GM18520 (cell line): ENCODE data around the gene ARL15.

Source experiments
- ATAC-seq: cut with Tn5 transposase; IDR thresholded peaks from one replicate; pipeline ENCODE4 v1.9.1; 2021; ENCODE audit not compliant: unreplicated experiment

ARL15 gene

DNA sequence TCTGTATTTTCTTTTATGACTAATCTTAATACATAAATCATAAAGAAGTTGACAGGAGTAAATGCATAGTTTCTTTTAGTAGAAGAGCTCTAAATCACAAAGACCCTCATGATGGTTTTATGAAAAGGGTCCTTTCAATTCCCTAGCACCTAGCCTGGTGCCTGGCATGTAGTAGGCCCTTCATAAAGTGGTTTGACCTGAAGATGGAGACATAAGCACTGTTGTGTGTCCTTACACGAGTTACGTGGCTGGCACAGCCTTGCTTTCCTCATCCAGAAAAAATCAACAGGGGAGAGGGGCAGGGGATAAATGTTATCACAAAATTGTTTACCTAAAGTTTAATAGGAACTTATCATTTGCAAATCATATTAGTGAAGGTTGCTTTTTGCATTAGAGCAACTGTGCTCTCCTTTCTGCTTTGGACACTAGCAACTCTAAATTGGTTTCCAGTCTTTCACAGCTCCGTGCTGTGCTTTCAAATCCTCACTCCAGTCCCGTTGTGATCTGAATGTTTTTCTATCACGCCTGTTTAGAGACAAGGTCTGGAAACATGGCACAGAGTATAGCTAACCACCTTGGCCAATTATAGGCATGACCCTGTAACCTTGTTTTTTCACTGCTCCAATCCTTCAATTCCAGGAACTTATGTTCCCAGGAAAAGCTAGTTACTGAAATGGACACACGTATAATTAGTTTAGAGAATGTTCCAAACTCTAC lies 55.7 kb downstream of the ARL15 start:
- ATAC-seq: no peak

DNA sequence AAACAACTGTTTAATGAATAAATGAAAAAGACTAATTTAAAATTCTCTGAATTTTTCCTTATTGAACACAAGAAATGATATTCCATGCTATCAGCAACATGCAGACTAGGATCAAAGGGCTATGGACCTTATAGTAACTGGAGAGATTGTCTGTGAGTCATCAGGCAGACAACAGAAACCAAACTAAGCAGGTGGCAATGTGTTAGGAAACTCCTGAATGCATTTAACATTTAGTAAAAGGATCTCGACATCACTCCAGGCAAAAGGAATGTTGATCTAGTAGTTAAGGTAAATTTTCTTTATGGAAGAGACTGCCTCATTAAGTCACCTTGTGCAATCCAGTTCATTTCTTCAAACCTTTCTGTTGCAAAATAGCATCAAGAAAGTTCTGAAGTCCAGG lies 58.4 kb downstream of the ARL15 start:
- ATAC-seq: no peak

DNA sequence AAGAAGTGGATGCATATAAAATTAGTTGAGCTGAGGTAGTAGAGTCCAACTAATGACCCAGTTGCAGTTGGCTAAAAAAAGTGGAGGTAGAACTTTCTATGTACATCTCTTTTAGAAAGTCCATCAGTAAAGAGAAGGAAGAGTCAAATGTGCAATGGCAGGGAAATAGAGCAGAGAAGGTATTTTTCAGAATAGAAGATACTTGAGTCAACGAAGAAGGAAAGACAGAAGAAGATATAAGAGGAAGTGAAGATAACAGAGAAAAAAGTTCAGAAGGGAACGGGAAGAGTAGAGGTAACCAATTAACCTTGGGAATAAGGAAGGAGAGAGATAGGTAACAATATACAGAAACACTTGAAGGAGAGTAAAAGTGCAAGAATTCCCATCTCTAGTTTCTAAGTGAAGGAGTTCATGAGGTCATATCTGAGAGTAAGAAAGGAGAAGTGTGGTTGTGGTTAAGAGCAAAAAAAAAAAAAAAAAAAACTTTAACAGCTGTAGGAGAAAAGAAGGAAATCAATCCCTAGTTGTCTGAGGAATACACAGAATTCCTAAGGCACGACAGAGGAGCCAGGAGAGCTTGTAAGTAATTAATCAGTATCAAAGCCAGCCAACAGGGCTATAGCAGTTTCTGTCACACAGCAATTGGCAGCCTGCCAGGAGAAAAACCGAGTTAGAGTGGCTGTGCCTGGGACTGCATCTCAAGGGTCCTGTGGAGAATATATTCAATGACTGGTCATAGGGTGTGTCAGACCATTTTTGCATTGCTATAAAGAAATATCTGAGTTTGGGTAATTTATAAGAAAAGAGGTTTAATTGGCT lies 61.0 kb downstream of the ARL15 start:
- ATAC-seq: no peak

DNA sequence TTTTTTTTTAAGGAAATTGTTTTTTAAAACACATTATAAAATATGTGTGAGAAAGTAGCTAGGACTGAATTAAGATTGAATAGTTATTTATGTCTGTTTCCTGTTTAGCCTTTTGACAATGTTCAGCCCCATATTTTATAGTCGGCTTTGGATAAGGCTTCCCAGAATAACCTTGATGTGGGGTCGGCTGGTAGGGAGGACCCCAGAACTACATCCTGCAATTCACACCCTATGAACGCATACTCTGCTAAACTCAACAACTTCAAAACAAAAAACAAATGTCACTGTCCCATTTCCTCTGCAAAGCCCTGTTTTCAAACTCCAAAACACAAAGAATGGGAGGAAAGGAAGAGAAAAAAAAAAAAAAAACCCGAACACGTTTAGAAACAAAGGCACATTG lies 63.1 kb downstream of the ARL15 start:
- ATAC-seq: no peak

DNA sequence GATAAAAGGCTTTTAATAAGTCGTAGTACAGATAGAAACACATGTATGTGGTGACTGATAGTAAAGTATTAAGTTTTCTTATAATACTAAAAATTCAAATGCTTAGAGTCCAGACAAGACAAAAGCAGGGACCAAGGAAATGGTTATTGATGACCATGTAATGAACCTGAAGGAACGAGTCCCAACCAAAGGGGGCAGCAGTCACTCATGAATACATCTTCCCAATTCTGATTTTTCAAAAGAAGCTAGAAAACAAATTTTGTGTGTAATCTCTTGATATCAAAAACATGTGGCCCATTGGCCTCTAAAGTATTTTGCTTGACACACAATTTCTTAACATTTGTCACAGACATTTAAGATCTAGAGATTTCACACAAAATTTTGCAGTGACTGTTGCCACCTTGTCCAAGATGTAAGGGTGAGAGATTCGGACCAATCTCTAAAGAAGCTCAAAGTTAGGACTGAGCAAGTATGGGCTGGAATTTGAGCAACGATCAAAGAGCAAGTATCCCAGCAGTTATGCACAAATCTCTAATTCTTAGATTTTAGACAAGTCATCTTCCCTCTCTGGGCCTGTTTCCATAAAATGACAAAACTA lies 66.8 kb downstream of the ARL15 start:
- ATAC-seq: no peak

DNA sequence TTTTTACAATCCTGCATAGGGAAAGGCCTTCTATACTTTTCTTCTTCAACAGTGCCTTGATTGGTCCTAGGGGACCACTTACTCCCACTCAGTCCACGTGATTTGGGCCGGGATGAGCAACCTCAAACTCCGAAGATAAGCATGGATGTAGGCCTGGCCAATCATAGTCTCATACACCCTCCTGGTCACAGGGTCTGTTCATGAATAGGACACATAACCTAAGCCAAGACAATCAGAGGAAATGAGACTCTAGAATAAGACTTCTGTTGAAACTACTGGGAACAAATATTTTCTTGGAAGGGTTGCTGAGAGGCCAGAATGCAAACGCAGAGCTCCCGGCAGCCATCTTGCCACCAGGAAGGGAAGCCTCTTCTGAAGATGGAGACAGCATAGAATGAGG lies 68.1 kb downstream of the ARL15 start:
- ATAC-seq: no peak

DNA sequence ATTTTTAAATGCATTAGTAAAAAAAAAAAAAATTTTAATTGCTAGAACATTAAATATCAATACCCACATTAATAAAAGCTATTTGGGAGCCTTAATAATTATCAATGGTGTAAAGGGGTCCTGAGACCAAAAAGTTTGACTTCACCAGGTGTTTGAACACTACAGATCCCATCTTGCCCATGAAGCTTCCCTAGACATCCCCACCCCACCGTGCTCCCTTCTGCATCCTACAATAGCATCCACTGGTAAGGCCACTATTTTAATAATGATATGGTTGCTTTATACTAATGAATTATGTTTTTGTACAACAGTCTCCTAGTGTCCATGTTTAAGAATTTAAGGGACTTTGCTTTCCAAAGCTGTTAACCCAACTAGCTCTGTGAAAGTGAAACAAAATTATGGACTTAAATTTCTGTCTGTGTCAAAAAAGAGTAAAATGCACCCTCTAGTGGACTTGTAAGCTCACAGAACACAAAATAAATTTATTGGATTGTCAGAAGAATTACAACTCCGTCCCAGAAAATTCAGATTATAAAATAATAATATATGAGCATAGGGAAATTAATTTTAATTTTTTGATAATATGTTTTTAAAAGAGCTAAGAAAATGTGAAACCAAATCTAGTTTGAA lies 76.0 kb downstream of the ARL15 start:
- peak; percentile 61 for ATAC-seq

DNA sequence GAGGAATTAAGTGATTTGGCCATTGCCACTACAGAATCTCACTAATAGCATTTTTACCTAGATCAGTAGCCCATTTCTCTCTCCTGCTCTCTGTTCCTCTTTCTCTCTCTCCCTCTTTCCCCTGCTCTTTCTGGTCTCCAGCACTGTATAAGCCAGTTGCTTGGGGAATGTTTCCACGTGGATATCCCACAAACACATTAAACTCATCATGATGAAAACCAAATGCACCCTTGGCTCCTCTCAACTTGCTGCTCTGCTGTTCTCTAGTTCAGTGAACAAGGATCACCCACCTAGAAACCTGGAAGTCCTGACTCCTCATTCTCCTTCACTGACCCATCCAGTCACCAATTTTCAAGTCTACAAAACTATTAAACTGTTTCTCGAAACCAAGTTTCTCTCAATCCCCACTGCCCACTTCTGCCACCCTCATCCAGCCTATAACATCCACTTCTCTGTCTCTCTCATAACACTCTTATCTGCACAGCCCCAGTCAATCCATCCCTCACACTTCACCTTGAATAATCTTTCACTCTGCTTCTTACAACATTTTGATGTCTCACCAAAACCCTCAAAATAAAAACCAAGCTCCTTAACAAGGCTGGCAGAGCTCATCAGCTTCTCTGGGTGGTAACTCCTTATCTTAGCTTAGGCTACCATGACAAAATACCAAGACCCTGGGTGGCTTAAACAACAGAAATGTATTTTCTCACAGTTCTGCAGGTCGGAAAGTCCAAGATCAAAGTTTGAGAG lies 79.3 kb downstream of the ARL15 start:
- ATAC-seq: no peak

DNA sequence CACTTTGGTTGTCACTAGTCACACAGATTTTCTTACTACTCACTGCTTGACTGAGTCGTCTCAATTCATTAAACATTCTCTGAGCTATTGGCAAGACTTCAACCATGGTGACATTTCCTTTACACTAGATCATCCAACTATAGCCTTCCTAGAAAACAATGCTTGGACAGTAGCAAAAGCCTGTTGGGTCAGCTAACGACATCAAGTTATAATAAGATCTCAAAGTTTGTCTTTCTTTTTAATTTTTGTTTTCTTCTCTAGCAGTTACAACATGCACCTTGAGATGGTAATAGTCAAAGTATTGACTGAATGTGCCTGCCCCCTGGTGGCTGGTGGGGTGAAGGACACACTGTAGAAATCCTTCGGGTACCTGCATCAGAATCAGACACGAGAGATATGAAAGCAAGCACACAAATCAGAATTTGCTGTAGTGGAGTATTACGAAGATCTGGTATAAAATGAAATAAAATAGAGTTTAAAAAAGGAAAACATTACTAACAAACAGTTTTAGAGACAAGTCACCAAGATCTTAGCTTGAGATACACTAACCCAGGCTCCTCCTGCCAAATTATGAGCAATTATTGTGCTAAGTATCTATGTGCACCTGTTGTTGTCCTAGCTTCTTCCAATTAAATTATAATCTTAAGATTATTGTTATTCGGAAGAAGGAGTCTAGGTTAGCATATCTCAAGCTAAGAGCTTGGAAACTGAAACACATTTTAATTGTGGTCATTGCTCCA lies 81.2 kb downstream of the ARL15 start:
- ATAC-seq: peak; percentile 87

DNA sequence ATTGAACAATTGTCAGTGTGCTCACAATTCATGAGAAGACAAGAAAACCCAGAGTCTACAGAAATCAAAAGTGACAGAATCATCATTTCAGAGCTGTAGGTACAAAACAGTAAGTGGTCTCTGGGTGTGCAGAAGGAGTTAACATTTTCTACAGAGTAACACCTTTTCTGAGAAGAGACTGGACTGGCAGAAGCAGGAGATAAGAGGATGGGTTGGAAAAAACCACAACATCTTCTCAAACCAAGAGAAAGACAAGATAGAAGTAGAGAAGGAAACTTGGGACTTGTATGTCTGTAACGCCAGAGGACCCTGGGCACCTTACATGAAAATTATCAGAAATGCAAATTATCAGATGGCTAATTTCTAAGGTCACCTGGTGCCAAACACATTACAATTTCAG lies 82.6 kb downstream of the ARL15 start:
- no peak for ATAC-seq

DNA sequence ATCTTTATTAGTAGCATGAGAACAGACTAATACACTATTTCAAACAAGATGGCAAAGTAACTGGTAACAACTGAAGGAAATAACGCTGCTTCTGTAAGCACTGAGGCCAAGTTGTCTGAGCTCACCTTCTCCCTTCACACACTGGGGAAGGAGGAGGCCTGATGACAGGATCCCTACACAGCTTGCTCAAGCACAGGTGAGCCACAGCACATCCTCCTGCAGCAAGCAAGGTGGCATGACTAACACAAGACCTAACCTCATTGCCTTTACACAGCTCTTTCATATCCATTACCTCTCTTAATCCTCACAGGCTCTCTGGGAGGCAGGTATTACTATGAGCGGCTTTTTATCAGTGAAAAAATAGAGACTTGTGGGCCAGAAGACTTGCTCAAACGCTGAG lies 83.3 kb downstream of the ARL15 start:
- no peak for ATAC-seq

DNA sequence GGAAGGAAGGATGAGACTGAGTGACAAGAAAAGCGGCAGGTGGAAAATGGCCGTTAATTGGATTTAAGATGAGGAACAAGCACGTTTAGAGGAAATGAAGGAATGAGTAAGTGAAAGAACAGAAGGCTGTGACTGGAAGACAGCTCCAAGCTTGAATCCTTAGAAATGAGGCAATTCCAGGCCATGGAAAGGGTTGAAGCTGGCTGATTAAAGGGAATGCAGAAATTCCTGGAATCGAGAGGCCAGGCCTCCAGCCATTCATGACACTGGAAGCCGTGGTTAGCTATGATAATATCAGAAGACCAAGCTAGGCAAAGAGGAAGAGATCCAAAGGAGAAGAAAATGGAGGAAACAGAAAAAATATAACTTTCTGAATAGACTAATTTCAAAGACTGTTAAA lies 84.2 kb downstream of the ARL15 start:
- ATAC-seq: no peak

DNA sequence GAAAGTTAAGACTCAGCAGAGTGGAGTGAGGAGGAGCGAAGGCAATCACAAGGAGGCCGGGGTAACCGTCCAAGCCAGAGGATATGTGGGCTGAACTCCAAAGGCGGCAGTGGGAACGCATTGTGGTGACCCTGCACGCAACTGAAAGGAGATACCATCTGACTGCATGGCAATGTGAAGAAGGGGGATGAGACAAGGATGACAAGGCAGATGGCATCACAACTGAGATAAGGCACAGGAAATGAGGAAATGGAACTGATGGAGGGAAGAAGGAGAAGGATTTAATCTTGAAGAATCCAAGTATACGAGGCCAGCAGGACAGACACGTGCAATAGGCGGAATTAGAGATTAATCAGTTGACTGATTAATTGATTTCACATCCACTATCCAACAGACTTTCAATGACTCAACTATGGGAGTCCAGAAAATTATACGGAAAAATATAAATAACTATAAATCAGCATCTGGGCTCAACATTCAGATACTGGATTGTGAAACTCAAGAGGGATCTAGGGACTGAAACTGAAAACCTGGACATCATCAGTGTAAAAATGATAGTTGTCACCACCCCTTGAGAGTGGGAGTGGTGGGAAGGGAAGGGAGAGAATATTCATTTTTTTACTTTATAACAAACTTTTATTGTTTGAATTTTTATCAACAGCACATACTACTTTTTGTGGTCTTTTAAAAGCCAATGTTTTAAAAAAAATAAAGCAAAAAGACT lies 86.1 kb downstream of the ARL15 start:
- no peak for ATAC-seq

DNA sequence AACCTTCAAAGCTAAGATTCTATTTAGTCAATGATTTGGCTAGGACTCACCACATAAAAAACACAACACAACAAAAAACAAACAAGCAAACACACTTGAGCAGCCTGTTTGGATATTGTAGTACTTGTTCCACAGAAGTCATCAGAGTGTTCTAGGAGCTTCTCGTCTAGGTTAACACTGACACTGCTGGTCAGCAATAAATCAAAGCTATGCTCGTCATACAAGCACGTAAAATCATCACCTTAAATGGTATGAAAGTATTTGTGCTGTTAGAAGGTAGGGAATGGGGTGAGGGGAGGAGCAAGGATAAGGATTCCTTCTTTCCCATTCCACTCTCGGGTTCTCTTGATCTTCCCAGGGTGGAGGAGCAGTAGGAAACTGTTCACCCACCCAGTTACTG lies 88.0 kb downstream of the ARL15 start:
- ATAC-seq: no peak

DNA sequence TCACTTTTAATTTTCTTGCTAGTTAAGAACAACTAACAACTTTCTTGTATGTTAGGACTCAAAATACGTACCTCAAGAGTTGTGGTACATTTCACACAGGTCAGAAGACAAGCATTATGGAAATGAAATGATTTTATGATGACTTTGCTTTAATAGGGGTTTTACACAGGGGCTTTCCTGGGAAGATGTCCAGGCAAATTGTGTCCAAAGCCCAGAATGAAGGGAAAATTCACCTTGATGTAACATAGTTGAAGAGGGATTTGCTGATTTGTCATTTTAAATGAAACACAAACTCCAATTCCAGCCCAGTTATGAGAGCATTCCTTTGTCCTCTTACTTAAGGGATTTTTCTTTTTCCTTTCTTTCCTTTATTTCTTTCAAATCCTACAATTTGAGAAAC lies 89.2 kb downstream of the ARL15 start:
- ATAC-seq: no peak

DNA sequence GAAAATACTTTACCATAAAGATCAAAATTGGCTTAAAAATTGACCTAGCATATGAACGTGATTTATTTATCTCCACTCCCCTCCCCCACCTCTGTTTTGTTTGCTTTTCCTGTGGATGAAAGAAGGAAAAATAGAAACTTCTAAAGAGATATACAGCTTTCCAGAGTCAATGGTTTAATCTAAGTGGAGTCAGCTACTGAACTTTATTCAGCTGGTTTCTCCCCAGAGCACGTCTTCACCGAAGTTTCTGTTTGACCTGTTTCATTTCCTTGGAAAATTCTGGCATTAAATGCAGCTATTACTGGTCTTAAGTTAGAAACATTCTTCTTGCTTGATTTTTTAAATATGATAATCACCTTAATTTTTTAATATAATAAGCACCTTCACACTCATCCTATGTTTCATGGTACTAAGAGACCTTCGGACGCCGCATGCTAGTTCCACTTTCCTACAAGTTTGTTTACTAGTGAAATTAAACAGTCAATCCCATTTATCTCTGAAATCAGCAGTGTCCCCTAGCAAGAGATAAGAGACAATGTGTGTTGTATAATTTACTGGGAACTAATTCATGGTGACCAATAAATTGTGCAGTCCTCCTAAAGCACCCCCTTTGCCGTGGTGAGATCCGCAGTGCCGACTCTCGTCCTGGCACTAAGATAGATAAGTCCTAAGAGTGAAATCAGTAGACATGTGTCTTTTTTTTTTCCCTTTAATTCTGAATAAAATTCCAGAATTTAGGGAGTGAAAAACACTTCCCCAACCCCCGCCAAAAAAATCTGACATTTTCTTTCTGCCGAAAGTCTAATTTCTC lies 89.9 kb downstream of the ARL15 start:
- ATAC-seq: no peak

DNA sequence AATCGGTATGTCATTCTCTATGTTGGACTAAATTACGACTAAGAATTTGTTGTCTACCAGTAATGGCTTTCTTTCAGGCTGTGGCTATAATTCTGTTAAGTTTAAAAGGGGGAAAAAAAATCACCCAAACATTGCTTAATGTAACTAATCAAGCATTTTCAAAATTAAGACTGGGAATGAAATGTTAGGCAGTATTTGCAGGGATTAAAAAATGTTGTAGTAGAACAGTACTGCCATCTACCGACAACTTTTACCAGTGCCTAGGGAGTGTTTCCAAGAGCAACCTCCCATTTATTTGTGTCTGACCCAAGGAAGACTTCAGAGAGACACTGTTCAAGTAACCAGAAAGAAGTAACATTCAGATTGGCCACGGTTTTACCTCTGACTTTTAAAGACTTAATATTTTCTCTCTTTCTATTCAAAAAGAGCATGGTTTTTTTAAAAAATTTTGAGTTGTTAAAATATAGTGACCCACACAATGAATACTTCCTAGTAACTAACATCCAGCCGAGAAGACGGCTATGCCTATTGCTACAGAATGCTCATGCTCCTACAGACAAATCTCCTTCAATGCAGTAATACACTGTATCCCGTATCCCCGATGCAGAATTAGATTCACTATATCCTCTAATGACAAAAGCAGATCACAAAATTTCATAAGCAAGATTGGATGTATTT lies 92.4 kb downstream of the ARL15 start:
- ATAC-seq: no peak

DNA sequence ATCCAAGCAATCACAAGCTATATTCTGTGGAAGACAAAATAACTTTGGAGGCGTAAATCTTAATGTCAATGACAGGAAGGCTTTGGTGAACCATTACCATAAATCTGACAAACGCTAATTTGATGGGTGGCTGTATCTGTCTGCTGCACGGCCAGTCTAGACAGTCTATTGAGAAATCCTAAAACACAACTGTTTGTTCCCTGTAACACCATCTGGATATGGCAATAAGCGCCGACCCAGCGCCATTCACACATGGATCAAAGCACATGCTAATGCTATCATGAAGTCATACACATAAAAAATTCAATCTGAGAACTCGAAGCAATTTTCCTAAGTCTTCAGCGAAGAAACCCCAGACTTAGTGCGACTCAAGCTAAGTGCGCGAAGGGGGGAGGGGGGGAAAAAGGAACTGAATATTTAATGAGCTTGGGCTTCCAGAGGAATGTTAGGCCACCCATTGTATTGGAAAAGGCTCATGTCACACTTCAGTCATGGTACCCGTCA lies 95.1 kb downstream of the ARL15 start:
- ATAC-seq: no peak
